K562 (cell line): ENCODE data around the gene GOLIM4. TPM values are rescaled to one million over a fixed set of nuclear protein-coding genes. Genes with fewer than 3 reads are reported as not detected.

Experiments used
- AFF1 ChIP-seq, 2 experiments: fragments of 450-650 bp; IDR thresholded peaks; 2 replicates each; pipeline ENCODE4 v1.6.1; 2018; ENCODE audit warnings: mild to moderate bottlenecking in 2 of 2, low read depth in 1 of 2; ENCODE audit not compliant: partially characterized antibody in 2 of 2
- CREB1 ChIP-seq, 2 experiments: sonication (generic) in 1 of 2; formaldehyde crosslinking in 1 of 2; IDR thresholded peaks; 2 replicates each; pipeline versions ENCODE4 v1.6.1 to v1.8.0; 2012 to 2022; ENCODE audit warnings: inconsistent platforms in 1 of 2, mild to moderate bottlenecking in 1 of 2, missing genetic modification reagents in 1 of 2, moderate library complexity in 1 of 2
- EHMT2 ChIP-seq: fragments of 450-650 bp; IDR thresholded peaks from 2 replicates; pipeline ENCODE4 v1.6.1; 2018; ENCODE audit warnings: antibody characterized with exemption
- FOXM1 ChIP-seq, 2 experiments: fragments of 450-650 bp in 1 of 2; sonication (generic) in 1 of 2; formaldehyde crosslinking in 1 of 2; IDR thresholded peaks; 2 replicates each; pipeline versions ENCODE4 v1.6.1 to v1.9.0; 2017 to 2022; ENCODE audit warnings: low read depth in 2 of 2, mild to moderate bottlenecking in 2 of 2, missing genetic modification reagents in 1 of 2, moderate library complexity in 1 of 2
- GTF2E2 ChIP-seq: fragments of 200-800 bp; sonication (Bioruptor generic); IDR thresholded peaks from 2 replicates; pipeline ENCODE4 v1.6.1; 2016; ENCODE audit warnings: missing genetic modification characterization, missing compliant biosample characterization
- HDAC6 ChIP-seq: IDR thresholded peaks from 2 replicates; pipeline ENCODE4 v1.6.1; 2012; ENCODE audit warnings: low read depth, mild to moderate bottlenecking, control low read depth, inconsistent platforms, low read length, moderate library complexity
- IRF9 ChIP-seq: fragments of 450-650 bp; IDR thresholded peaks from 2 replicates; pipeline ENCODE4 v1.6.1; 2016; ENCODE audit warnings: missing biosample characterization, missing genetic modification characterization
- PHB2 ChIP-seq: fragments of 450-650 bp; IDR thresholded peaks from 2 replicates; pipeline ENCODE4 v1.6.1; 2017; ENCODE audit warnings: low read depth
- PTRF ChIP-seq: fragments of 450-650 bp; IDR thresholded peaks from 2 replicates; pipeline ENCODE4 v1.6.1; 2016; ENCODE audit warnings: mild to moderate bottlenecking, missing genetic modification characterization, missing compliant biosample characterization
- TEAD2 ChIP-seq: fragments of 450-650 bp; IDR thresholded peaks from 2 replicates; pipeline ENCODE4 v1.6.1; 2016; ENCODE audit warnings: missing genetic modification characterization, control low read depth, missing compliant biosample characterization
- ZNF449 ChIP-seq: fragments of 250-450 bp; sonication (Bioruptor Pico); IDR thresholded peaks from 2 replicates; pipeline ENCODE4 v1.8.0; 2022; ENCODE audit warnings: moderate library complexity, mild to moderate bottlenecking, inconsistent platforms
- ZNF609 ChIP-seq: sonication (generic); formaldehyde crosslinking; IDR thresholded peaks from 2 replicates; pipeline ENCODE4 v1.8.1; 2023; ENCODE audit warnings: missing genetic modification reagents, mild to moderate bottlenecking, borderline replicate concordance
- polyA plus RNA-seq, 8 experiments: library from polyadenylated mRNA; depleted of rRNA in 4 of 8; stranded (reverse) in 5 of 8; unstranded in 3 of 8; fragments of >200 nt; fragmentation: Nextera tagmentation in 2 of 8; fragmentation: Illumina TruSeq in 1 of 8; extraction: Ambion mirVana in 2 of 8; extraction: Trizol in 1 of 8; gene quantifications; 2 replicates each; pipeline versions ENCODE4 v1.2.1 to v1.2.3, GENCODE V29; 2011 to 2014; ENCODE audit warnings: inconsistent platforms in 1 of 8, missing spikeins in 1 of 8
- total RNA-seq, 7 experiments: library from RNA; depleted of rRNA in 6 of 7; stranded (reverse); fragments of >200 nt in 6 of 7; fragmentation: Illumina TruSeq in 2 of 7; extraction: Trizol in 2 of 7; gene quantifications; 2 replicates each; pipeline versions ENCODE4 v1.2.1 to v1.2.3, GENCODE V29; 2011 to 2021; ENCODE audit warnings: low replicate concordance in 1 of 7
- TF ChIP-seq, protein P1 (sequence below): fragments of 250-450 bp; sonication (Bioruptor Pico); IDR thresholded peaks from 2 replicates; pipeline ENCODE4 v1.8.0; 2021; ENCODE audit warnings: moderate library complexity, mild to moderate bottlenecking, inconsistent platforms

GOLIM4 gene
- total and polyA plus RNA-seq, 9 of the 15 experiments (the other 6 are each of a cell fraction or from before 2014, with no cell fraction given): 9.3 to 39.4 (median 31.0) TPM

- TF ChIP-seq AFF1 (IDR thresholded peaks at IDR 0.05; ENCODE audit: low read depth in 1 of 2, partially characterized antibody in 2 of 2) (no peak), PHB2 (no peak), FOXM1 (IDR thresholded peaks at IDR 0.05; ENCODE audit: low read depth) (no peak), FOXM1 (CRISPR knock-in tag; IDR thresholded peaks at IDR 0.05; ENCODE audit: low read depth) (peak; percentile 66; the same call in 1 of the 2 replicates), IRF9 (tag) (no peak), PTRF (tag) (no peak), EHMT2 (peak; percentile 42; the same call in 1 of the 2 replicates), HDAC6 (no peak), ZNF449 (CRISPR knock-in tag) (no peak), GTF2E2 (tag) (no peak), TEAD2 (tag) (no peak), CREB1 (IDR thresholded peaks at IDR 0.05) (no peak), CREB1 (CRISPR knock-in tag; IDR thresholded peaks at IDR 0.05) (no peak), ZNF609 (CRISPR knock-in tag) (no peak)
- TF ChIP-seq, protein P1, sequence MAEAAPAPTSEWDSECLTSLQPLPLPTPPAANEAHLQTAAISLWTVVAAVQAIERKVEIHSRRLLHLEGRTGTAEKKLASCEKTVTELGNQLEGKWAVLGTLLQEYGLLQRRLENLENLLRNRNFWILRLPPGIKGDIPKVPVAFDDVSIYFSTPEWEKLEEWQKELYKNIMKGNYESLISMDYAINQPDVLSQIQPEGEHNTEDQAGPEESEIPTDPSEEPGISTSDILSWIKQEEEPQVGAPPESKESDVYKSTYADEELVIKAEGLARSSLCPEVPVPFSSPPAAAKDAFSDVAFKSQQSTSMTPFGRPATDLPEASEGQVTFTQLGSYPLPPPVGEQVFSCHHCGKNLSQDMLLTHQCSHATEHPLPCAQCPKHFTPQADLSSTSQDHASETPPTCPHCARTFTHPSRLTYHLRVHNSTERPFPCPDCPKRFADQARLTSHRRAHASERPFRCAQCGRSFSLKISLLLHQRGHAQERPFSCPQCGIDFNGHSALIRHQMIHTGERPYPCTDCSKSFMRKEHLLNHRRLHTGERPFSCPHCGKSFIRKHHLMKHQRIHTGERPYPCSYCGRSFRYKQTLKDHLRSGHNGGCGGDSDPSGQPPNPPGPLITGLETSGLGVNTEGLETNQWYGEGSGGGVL (CRISPR knock-in tag): no peak
Measured at GRCh38 chr3:168096210-168096652, 507 bp upstream of the GOLIM4 start (continued).
